HG02870 (cell line): ENCODE data around the gene CEBPZ.

Experiments
- ATAC-seq: cut with Tn5 transposase; IDR thresholded peaks from one replicate; pipeline ENCODE4 v1.9.1; 2021; ENCODE audit warnings: mild to moderate bottlenecking, moderate library complexity; ENCODE audit not compliant: unreplicated experiment

CEBPZ gene

DNA sequence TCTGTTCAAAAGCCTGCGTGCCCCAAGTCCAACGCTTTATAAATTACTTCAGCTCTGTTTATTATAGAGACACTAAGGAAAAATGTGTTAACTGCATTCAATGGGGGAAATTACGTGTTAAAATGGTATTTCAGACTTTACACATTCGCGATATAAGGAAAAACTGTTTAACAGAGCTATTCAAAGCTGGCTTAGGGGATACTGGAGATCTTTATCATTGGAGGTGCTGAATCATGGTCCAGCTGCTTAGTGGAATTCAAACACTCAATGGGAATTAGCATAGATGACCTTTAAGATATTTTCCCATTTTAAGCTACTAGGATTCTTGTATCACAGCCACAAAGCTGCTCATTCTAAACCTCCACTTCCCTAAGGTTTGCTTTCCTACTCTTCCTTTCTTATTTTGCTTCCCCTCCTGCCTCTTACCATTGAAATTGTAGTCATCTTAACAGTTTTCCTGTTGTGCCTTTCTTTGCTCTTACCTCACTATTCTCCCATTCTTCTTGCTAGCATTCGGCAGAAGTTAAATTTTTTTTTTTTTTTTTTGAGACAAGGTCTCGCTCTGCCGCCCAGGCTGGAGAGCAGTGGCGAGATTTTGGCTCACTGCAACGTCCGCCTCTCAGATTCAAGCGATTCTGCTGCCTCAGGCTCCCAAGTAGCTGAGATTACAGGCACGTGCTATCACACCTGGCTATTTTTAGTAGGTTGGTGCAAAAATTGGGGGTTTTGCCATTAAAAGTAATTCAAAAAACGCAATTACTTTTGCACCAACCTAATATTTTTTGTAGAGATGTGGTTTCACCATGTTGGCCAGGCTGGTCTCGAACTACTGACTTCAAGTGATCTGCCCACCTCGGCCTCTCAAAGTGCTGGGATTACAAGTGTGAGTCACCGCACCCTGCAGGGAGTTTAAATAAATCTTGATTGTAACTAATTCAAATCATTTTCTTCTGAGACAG is 49.4 kb downstream of the CEBPZ start:
- ATAC-seq, result no peak

DNA sequence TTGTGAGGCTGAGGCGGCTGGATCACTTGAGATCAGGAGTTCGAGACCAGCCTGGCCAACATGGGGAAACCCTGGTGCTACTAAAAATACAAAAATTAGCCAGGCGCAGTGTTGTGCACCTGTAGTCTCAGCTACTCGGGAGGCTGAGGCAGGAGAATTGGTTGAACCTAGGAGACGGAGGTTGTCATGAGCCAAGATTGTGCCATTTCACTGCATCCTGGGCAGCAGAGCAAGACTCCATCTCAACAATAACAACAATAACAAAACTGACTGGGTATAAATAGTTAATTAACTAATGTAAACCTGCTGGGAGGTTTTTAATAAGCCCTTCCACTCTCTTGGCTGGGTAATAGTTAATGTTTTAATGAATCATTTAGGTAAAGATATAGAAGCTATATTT is 50.8 kb downstream of the CEBPZ start:
- ATAC-seq, result no peak

DNA sequence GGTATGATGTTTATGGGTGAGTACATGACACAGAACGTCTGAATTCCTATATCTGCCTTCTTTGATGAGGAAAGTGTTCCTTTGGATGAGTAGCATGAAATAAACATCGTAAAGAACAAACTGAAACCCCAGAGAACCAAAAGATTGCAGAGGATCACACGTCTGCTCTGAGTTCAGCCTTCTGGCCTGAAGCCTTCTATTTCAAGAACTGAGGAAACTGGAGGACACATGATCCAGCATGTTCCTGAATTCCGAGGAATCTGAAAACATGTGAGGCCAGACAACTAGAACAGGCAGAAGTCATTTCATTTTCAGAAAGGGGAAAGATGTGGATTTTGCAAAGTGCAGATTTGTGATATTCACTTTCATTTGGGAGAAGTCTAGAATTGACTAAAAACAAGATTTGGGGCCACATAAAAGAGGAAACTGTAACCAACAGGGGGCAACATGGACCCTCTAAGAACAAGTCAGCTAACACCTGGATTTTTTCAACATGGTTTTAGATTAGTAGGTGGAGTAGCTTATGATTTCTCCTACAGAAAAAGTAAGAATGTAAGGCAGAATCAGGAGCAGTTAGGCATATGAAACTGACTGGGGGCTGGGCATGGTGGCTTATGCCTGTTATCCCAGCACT is 51.3 kb downstream of the CEBPZ start:
- no peak for ATAC-seq

DNA sequence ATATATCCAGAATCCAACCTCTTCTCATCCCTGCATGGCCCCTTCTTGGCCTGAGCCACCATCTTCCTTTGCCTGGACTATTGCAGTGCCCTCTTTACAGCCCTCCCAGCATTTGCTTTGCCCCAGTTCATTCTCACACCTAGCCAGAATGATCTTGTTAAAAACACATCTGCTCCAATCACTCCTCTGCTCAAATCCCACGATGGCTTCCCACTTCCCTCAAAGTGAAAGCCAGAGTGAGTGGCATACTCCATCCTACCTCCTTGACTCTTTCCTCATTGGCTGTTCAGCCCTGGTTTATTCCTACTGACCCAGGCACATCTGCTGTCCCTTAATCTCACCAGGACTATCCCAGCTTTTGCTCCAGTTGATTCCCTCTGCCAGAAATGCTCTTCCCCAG is 57.7 kb downstream of the CEBPZ start:
- no peak for ATAC-seq

DNA sequence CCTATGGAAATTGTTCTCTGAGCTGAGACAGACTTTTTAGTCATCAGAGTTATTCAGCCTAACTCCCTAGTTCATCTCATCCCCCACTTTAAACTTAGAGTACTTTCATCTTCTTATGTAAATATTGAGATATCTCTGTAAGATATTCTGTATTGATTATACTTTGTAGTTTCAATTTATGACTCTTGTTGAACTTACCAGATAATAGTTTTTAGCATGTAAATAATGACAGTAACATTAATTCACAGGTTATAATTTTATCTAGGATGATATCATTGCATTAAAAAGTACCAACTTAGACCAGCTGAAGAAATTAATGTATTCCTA is 59.8 kb downstream of the CEBPZ start:
- no peak for ATAC-seq

DNA sequence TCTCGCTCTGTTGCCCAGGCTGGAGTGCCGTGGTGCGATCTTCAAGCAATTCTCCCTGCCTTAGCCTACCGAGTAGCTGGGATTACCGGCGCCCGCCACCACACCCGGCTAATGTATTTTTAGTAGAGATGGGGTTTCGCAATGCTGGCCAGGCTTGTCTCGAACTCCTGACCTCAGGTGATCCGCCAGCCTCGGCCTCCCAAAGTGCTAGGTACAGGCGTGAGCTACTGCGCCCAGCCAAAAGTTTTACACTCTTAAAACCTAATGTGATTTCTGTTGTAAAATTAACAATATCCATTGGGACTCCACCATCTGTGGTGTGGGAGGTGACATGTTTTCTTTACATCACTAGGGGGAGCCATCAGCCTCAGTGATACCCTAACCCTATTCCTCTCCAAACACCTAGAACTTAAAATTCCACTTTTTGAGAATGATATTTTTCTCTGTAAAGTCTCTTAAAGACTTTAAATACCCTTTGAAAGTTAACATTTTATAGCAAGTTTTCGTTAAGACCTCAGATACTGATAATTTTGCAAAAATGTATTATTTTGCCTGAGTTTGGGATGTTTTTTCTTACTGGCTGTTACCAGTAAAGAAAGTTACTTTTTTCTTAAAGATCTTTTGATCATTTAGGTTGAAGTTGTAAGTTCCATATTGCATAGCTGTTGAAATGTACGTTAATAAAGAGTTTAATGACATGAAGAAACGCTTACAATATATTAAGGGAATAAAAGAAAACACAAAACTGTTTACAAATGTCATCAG is 63.0 kb downstream of the CEBPZ start:
- ATAC-seq, result peak; percentile 55

DNA sequence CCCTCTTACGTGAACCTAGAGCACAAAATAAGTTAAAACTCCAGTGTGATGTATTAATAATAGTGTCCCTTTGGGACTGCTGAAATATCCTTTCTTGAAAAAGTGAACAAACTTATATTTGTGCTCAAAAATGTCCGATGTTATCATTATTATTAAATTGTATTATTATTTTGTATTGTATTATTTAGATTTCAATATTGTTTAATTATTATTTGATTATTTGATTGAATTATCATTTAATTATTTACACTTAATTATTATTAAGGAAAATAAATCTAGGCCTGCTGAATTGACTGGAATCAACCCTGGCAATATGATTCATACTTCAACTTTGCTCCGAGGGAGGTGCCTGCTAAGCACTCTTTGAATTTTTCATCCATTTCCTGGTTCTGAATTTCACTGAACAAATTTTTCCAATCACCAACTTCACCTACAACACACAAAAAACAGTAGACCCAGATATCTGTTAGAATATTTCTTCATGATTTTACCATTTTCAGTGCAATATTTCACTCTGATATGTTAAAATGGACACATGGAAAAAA is 63.7 kb downstream of the CEBPZ start:
- ATAC-seq, result no peak

- ATAC-seq, result no peak
These were observed 66.6 kb downstream of the CEBPZ start for GRCh38 chr2:37164757-37165156.

DNA sequence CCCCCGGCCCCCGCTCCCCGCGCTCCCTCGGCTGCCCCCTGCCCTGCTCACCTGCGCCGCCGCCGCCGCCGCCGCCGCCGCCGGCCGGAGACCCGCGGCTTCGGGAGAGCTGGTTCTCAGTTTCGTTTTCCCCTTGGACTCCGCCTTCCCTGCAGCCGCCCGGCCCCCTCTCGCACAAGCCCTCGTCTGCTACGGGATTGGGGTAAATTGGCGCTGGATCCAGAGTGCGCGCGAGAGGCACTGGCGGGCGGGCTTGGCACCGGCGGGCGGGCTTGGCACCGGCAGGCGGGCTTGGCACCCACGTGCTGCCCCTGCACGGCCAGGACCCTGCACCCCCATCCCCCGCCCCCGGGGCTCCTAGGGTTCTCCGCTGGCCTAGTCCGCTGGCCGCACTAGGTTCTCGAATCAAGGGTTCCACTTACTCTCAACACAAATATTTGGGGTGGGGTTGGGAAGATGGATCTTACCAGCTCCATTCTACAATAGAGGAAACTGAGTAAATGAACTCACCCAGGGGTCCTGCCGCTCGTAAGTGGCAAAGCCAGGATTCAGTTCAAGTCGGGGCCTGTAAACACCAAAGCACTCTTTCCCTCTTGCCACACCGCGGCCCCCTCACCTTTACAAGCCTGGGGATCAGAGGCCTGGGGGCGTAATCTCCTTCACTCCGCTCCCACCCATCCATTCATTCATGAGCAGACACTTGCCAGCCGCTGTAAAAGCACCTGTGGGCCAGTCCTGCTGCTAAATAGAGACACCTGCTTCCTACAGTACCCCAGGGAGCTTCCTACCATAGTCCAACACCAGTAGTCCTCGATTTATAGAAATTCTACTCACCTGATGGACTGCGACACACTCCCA is 74.3 kb downstream of the CEBPZ start, which contains the start of gene EIF2AK2:
EIF2AK2 (minus strand) TSS at position 124 of the 858 bp plus-strand sequence. CDS start 9,174 bp downstream, outside the sequence.
- peak; percentile 88 for ATAC-seq

- ATAC-seq, result peak; percentile 23
These were observed 75.1 kb downstream of the CEBPZ start for GRCh38 chr2:37156071-37156856.

- ATAC-seq, result no peak
These were observed 76.6 kb downstream of the CEBPZ start for GRCh38 chr2:37154785-37155184.

DNA sequence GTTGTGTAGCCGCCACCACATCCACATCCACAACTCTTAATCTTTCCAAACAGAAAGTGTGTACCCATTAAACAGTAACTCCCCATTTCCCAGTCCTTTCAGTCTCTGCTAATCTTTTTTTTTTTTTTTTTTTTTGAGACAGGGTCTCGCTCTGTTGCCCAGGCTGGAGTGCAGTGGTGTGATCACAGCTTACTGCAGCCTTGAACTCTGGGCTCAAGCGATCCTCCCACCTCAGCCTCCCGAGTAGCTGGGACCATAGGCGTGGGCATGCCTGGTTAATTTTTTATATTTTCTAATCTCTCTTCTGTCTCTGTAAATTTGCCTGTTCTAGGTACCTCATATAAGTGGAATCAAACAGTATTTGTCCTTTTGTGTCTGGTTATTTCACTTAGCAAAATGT is 78.2 kb downstream of the CEBPZ start:
- no peak for ATAC-seq
